ENCODE results near the gene ANKRD33.

Gene ANKRD33

GRCh38 chr12:51900323-51900889 lies 12.5 kb downstream of the ANKRD33 start:
- no peak for DNase-seq (ENCODE audit: low spot score)
- in situ Hi-C loops (cut with MboI; ENCODE audit: low sequenced_read_pairs, unreplicated experiment), result no loop called here
- TF ChIP-seq CTCF (IDR thresholded peaks at IDR 0.05; ENCODE audit: borderline replicate concordance, control extremely low read depth, extremely low read depth, insufficient read depth, missing control alignments), result no peak

GRCh38 chr12:51901121-51901817 lies 13.4 kb downstream of the ANKRD33 start:
- no peak for TF ChIP-seq CTCF (IDR thresholded peaks at IDR 0.05; ENCODE audit: borderline replicate concordance, control extremely low read depth, extremely low read depth, insufficient read depth, missing control alignments)

DNA sequence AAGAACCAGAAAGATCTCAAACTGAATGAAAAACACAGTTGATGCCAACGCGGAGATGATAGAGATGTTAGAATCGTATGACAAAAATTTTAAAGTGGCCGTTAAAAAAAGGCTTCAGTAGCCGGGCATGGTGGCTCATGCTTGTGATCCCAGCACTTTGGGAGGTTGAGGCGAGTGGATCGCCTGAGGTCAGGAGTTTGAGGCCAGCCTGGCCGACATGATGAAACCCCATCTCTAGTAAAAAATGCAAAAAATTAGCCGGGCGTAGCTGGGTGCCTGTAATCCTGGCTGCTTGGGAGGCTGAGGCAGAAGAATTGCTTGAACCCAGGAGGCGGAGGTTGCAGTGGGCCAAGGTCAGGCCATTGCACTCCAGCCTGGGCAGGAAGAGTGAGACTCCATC lies 14.0 kb downstream of the ANKRD33 start:
- TF ChIP-seq CTCF (IDR thresholded peaks at IDR 0.05; ENCODE audit: borderline replicate concordance, control extremely low read depth, extremely low read depth, insufficient read depth, missing control alignments), result no peak
- in situ Hi-C loops (cut with MboI; ENCODE audit: low sequenced_read_pairs, unreplicated experiment), result no loop called here
- no peak for DNase-seq (ENCODE audit: low spot score)

More at GRCh38 chr12:51901121-51901817, 13.4 kb downstream of the ANKRD33 start:
- in situ Hi-C loops (cut with MboI; ENCODE audit: low sequenced_read_pairs, unreplicated experiment), result no loop called here
- DNase-seq (ENCODE audit: low spot score), result no peak

GRCh38 chr12:51904951-51905470 lies 17.1 kb downstream of the ANKRD33 start:
- in situ Hi-C loops (cut with MboI; ENCODE audit: low sequenced_read_pairs, unreplicated experiment), result no loop called here
- DNase-seq (ENCODE audit: low spot score), result no peak
- no peak for TF ChIP-seq CTCF (IDR thresholded peaks at IDR 0.05; ENCODE audit: borderline replicate concordance, control extremely low read depth, extremely low read depth, insufficient read depth, missing control alignments)

- TF ChIP-seq CTCF (IDR thresholded peaks at IDR 0.05; ENCODE audit: borderline replicate concordance, control extremely low read depth, extremely low read depth, insufficient read depth, missing control alignments), result no peak
- no peak for DNase-seq (ENCODE audit: low spot score)
- in situ Hi-C loops (cut with MboI; ENCODE audit: low sequenced_read_pairs, unreplicated experiment), result no loop called here
These were observed 17.8 kb downstream of the ANKRD33 start for GRCh38 chr12:51905471-51906429.

GRCh38 chr12:51906430-51907082 lies 18.7 kb downstream of the ANKRD33 start:
- no peak for DNase-seq (ENCODE audit: low spot score)
- in situ Hi-C loops (cut with MboI; ENCODE audit: low sequenced_read_pairs, unreplicated experiment), result no loop called here
- no peak for TF ChIP-seq CTCF (IDR thresholded peaks at IDR 0.05; ENCODE audit: borderline replicate concordance, control extremely low read depth, extremely low read depth, insufficient read depth, missing control alignments)

Measured in GM13976 (cell line).